HL-60/S4 treated with phorbol 12-myristate 13-acetate at 8.2 ng/mL for 4 days and 3 days (cell line): Measurements from ENCODE around the gene ACADM.
"Not testable (repeated sequence)": the region's sequence is repeated elsewhere in the genome, so short reads cannot be mapped to it uniquely, and the experiment has no call there.

ENCODE experiments used
- in situ Hi-C: fragments of 300-500 bp; cut with MboI; formaldehyde crosslinking; loops from 2 replicates; pipeline ENCODE4 v1.15.0; 2022; ENCODE audit warnings: low sequenced_read_pairs

The ACADM gene

DNA sequence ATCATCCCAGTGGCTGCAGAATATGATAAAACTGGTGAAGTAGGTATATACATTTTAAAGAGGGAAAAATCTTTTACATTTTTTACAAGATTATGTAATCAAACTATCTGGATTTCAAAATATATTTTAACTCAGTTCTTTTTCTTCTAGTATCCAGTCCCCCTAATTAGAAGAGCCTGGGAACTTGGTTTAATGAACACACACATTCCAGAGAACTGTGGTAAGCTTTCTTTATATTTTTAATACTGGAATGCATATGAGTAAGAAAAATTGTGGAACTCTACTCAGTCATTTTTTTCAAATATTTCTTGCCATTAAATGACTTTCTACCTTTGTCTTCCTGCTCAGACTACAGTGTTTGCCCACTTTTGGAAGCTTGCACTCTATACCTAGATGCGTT lies 8.2 kb downstream of the ACADM start:
- in situ Hi-C loops = no loop called here

DNA sequence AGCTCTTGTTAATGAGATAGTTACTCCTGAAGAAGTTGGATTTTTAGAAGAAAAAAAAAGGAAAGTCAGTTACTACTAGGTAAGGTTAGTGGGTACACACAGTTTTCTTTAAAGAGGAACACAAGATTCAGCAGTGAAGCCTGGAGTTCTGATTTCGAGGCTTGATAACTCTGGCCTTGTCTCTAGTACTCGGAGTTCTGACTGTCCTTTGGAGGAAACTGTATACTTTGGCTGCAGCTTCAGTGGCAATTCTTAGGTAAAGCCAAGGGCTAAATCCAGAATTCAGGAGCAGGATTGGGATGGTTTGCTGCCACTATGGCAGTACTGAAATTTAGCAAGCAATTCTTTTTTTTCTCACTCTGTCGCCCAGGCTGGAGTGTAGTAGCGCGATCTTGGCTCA lies 9.2 kb downstream of the ACADM start:
- in situ Hi-C loops = no loop called here

DNA sequence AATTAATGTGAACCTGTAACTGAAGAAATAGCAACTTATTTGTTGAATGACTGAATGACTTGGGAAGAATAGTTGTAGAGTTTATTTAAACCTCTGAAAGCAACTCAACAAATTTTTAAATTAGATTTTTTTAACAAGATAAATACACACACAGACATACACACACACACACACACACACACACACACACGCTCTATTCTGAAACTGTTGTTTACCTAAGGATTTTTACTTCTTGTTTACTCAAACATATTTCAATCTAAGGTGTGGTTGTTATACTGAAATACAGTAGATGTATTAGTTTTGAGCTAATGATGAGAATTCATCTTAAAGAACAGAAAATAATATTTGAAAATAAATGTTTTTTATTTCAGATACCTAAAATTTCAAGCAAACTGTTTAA lies 11.5 kb downstream of the ACADM start:
- in situ Hi-C loops = no loop called here

DNA sequence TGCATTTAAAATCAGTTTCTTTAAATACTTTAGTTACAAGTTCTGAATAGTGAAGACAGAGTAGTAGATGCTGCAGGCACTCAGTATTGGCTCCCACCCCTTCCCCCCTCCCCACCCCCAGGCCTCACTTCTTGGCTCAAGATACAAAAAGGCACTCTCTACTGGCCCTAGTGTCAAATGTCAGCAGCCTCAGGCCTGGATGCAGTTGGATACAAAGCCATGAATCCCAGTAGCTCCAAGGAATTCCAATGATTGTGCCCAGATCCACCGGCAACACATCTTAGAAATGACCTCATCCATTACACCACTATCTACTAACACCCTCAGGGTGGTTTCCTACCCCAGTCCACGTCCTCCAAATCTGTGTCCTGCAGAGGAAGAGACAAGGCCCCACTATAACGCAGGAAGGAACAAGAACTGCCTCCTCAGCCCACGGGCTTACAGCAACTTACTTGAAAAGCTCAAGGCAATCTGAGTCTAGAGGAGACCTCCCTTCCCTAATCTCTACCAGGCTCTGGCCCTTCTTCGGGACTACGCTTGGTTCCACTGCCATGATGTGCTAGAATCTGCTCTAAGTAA lies 17.6 kb downstream of the ACADM start:
- in situ Hi-C loops = no loop called here

DNA sequence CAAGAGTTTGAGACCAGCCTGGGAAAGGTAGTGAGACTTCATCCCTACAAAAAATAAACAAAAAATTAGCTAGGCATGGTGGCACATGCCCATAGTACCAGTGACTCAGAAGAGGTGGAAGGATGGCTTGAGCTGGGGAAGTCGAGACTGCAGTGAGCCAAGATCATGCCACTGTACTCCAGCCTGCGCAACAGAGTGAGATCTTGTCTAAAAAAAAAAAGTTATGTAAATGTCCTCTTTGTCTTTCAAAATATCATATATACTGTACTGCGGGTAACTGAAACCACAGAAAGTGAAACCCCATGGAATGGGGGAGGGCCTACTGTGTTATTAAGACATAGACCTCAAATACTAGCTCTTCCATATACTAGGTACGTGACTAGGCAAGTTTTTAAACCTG lies 20.8 kb downstream of the ACADM start:
- in situ Hi-C loops = no loop called here

DNA sequence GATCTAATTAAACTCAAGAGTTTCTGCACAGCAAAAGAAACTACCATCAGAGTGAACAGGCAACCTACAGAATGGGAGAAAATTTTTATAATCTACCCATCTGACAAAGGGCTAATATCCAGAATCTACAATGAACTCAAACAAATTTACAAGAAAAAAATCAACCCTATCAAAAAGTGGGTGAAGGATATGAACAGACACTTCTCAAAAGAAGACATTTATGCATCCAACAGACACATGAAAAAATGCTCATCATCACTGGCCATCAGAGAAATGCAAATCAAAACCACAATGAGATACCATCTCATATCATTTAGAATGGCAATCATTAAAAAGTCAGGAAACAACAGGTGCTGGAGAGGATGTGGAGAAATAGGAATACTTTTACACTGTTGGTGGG lies 32.7 kb downstream of the ACADM start:
- in situ Hi-C loops = not testable (repeated sequence)

DNA sequence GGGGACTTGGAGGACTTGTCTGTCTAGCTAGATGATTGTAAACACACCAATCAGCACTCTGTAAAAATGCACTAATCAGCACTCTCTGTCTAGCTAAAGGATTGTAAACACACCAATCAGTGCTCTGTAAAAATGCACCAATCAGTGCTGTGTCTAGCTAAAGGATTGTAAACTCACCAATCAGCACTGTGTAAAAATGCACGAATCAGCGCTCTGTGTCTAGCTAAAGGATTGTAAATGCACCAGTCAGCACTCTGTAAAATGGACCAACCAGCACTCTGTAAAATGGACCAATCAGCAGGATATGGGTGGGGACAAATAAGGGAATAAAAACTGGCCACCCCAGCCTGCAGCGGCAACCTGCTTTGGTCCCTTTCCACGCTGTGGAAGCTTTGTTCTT lies 34.0 kb downstream of the ACADM start:
- in situ Hi-C loops = not testable (repeated sequence)

DNA sequence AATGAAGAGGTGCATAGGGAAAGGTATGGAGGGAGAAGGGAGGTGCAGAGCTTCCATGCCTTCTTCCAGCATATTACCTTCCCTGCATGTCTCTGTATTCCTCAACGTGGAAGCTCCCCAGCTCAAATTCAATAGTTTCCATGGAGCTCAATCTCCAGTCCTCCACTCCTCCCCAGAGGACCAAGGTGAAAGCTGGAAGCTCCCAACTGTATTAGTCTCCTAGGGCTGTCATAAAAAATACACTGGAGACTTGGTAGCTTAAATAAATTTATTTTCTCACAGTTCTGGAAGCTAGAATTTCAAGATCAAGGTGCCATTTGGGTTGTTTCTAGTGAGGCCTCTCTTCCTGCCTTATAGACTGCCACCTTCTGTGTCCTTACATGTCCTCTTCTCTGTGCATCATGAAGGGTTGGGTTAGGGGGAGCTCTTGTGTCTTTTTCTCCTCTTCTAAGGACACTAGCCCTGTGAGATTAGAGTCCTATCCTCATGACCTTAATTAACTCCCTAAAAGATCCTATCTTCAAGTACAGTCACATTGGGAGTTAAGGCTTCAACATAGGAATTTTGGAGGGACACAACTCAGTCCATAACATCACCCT lies 39.6 kb downstream of the ACADM start:
- in situ Hi-C loops = no loop called here

DNA sequence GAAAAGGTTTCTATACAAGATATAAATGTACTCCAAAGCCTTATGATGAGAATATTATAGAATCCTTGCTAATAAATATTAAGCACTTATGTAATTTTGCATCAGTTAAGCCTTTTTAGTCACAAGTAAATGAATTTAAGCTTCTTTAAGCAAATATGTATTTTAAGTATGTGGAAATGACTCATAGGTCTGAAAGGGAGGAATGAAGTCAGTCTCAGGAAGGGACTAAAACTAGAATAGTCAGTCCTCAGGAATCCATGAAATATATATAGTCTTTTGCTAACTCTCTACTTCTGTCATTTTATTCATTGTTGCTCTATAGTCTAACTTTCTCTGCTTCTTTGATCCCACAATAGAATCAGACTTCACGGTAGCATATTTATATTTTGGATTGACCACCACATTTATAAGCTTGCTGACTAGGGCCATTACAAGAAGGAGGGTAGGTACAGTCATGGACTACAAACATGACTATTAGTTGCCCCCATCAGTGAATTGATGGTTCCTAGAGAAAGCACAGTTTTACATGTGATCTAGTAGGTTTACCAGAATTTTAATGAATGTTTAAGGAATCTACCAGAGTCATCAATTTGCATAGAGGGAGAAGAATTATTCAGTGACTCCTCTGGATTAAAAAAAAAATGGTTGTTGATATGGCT lies 41.3 kb downstream of the ACADM start:
- in situ Hi-C loops = no loop called here

DNA sequence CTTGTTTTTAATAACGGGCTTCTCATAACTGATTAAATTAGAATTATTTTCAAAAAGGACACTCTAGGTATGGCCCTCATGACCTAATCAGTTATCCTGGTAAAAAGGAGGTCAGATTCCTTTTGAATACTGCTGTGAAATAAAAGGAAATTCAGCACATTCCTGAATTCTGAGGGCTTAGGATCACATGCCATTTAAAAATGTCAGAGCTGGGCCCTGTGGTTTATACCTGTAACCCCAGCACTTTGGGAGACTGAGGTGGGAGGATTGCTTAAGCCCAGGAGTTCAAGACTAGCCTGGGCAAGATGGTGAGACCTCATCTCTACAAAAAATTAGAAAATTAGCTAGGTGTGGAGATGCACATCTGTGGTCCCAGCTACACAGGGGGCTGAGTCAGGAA lies 43.5 kb downstream of the ACADM start:
- in situ Hi-C loops = no loop called here

DNA sequence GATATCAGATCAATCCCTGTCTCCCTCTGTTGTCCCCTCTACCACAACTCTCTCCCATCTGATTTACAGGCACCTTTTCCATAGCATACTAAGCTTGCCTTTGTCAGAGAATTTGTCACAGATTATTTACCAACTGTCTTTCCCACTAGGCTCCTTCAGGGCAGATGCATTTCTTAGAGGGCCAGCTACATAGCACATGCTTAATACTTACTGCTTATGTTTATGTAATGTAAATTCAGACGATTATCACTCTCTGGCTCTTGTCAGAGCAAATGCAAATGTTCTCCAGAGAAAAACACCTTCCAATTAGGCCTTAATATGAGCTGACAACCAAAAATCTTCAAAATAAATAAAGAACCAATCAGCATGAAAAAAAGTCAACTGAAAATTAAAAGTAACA lies 46.3 kb downstream of the ACADM start:
- in situ Hi-C loops = no loop called here

DNA sequence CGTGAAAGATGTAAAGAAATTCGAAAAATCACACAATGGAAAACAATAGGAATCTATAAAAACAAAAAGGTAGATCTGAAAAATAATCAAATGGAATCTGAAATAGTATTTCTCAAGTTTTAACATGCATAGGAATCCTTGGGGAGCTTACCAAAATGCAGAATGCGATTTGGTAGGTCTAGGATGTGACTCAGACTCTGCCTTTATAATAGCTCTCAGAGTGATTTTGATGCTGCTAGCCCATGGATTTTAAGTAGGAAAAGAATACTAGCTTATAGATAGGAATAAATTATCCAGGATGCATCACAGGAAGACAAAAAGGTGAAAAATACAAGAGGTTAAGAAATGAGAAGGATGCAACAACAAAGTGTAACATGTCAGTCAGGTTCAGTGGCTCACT lies 47.5 kb downstream of the ACADM start:
- in situ Hi-C loops = no loop called here

DNA sequence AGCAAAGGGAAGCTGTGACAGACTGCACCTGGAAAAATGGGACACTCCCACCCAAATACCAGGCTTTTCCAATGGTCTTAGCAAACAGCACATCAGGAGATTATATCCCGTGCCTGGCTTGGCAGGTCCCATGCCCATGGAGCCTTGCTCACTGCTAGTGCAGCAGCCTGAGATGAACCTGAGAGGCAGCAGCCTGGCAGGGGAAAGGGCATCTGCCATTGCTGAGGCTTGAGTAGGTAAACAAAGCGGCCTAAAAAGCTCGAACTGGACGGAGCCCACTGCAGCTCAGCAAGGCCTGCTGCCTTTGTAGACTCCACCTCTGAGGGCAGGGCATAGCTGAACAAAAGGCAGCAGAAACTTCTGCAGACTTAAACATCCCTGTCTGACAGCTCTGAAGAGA lies 53.3 kb downstream of the ACADM start:
- in situ Hi-C loops = not testable (repeated sequence)

DNA sequence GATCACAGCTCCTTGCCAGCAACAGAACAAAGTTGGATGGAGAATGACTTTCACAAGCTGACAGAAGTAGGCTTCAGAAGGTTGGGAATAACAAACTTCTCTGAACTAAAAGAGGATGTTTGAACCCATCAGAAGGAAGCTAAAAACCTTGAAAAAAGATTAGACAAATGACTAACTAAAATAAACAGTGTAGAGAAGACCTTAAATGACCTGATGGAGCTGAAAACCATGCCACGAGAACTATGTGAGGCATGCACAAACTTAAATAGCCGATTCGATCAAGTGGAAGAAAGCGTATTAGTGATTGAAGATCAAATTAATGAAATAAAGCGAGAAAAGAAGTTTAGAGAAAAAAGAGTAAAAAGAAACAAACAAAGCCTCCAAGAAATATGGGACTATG lies 54.2 kb downstream of the ACADM start:
- in situ Hi-C loops = not testable (repeated sequence)

DNA sequence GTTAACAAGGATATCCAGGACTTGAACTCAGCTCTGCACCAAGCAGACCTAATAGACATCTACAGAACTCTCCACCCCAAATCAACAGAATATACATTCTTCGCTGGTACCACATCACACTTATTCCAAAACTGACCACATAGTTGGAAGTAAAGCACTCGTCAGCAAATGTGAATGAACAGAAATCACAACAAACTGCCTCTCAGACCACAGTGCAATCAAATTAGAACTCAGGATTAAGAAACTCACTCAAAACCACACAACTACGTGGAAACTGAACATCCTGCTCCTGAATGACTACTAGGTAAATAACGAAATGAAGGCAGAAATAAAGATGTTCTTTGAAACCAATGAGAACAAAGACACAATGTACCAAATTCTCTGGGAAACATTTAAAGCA lies 55.7 kb downstream of the ACADM start:
- in situ Hi-C loops = loop anchor here (10.0 kb wide), 1 partner anchor 55 kb away; the partner anchor contains the start of gene ACADM

DNA sequence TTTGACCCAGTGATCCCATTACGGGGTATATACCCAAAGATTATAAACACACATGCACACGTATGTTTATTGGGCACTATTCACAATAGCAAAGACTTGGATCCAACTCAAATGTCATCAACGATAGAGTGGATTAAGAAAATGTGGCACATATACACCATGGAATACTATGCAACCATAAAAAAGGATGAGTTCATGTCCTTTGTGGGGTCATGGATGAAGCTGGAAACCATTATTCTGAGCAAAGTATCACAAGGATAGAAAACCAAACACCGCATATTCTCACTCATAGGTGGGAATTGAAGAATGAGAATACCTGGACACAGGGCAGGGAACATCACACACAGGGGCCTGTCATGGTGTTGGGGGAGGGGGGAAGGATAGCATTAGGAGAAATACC lies 59.4 kb downstream of the ACADM start:
- in situ Hi-C loops = loop anchor here (10.0 kb wide), 1 partner anchor 59 kb away; the partner anchor contains the start of gene ACADM

DNA sequence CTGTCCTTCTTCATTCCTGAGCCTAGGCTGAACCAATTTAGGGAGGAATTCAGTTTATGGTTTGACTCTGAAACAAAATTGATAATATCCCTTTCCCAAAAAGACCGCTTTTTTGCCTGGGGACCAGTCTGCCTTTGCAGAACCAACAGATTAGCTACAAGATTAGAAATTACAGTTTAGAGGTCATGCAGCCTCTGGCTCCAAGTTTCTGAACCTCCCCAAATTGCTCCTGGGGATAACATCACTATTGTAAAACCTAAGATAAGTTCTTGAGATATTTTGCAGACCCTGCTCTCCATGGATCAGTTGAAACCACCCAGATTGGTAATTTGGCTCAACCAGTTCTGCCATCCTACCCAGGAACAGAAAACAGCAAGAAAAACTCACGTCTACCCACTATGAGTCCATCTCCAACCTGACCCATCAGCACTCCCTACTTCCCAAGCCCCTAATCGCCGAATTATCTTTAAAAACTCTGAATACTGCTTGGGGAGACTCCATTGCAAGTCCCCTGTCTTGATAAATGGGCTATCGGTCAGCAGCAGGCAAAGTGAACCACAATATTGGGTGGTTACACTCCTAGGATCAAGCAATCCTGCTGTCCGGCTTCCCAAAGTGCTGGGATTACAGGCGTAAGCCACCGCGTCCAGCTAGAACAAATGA lies 60.9 kb downstream of the ACADM start:
- in situ Hi-C loops = loop anchor here (10.0 kb wide), 1 partner anchor 61 kb away; the partner anchor contains the start of gene ACADM

DNA sequence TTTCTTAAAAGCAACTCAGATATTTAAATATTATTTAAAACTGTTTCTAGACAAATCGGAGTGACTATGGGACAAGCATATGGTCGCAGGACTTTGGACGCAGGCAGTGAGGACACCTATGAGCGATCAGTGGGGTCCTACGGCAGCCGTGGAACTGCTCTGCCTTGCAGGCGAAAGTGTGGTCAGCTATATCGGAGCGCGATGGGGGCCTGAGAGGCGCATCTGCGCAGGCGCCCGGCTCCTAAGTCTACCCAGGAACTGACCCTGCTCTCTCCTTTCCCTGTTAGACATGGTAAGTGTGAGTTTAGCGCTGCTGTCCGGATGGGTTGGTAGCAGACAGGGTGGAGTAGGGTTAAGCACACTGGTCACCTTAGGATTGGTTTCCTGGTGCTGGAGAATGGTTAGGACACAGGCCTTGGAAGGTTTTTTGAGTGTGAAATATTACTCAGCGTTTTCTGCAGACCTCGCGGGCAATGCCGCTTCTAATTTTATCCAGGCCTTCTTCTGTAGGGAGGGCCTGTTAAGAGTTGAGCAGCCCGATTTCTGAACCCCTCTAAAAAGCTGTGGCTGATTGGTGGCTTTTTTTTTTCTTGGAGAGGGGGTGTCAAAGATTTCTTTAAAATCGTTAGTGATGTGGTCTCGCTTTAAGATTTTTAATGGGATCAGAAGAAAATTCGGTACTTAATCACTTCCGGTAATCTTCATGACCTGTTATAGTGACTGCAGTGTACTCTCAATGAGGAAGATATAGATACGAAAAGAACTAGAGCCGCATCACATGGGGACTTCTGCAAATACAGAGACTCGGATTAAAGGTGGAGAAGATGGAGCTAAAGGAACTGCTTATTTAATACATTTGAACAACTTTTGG lies 61.7 kb downstream of the ACADM start, which contains the start of gene RABGGTB:
Gene RABGGTB (plus strand): TSS at position 274 of the 871 bp plus-strand sequence. CDS start 16 bp downstream, at position 290.
- in situ Hi-C loops = loop anchor here (10.0 kb wide), 1 partner anchor 61 kb away; the partner anchor contains the start of gene ACADM

DNA sequence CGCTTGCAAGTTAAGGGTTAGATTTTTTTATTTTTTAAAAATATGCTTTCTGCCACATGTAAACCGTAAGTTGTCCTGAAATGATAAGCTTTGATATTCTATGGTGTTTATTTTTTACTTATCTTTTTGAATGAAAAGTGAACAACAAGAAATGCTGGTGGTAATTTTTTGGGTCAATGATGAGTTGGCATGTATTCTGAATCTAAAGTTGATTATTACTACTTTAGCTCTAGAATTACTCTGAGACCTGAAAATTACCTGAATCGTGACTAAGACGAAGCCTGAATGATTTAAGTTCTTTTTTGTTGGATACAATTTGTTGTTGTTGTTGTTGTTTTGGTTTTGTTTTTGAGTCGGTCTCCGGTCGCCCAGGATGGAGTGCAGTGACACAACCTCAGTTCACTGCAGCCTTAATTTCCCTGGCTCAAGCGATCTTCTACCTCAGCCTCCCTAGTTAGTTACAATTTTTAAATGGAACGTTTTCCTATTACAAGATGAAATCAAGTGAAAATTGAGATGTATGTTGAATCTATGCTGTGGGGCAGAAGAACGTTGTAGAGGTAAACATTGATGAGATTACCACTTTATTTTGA lies 62.5 kb downstream of the ACADM start:
- in situ Hi-C loops = loop anchor here (10.0 kb wide), 1 partner anchor 62 kb away; the partner anchor contains the start of gene ACADM

DNA sequence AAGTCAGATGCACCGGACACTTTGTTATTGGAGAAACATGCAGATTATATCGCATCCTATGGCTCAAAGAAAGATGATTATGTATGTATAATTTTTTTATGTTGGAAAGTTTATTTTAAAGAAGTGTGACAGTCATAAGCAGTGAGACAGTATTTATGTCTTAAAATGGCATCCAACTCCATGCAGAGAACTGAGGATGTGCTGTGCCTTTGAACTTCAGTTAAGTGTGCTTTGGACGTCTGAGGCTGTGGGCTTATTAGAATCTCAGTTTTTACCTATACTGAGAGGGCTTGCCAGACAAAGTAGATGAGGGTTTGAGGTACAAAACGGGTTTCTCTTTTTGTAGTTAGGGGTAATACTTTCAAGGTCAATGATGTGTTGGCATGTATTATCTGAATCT lies 63.0 kb downstream of the ACADM start:
- in situ Hi-C loops = loop anchor here (10.0 kb wide), 1 partner anchor 63 kb away; the partner anchor contains the start of gene ACADM
